Measurements from ENCODE around the gene MCCC1. TPM values are rescaled to one million over a fixed set of nuclear protein-coding genes. Genes with fewer than 3 reads are reported as not detected.
"Not testable (repeated sequence)": the region's sequence is repeated elsewhere in the genome, so short reads cannot be mapped to it uniquely, and the experiment has no call there.

MCCC1 gene
- total RNA-seq, 4 donors from 2014 or later: 11.5 to 24.5 (median 20.6) TPM

- no peaks in the 10 kb centered on the region for H3K9me3 ChIP-seq
- H3K36me3 ChIP-seq: peaks cover 6 to 23% of the 10 kb centered on the region in 2 donors
- no peak overlapping the region for H3K27ac ChIP-seq
- in situ Hi-C loops (cut with MboI; ENCODE audit: low sequenced_read_pairs in 4 of 4) (loop anchor here in 1 of 4 donors (5.0 kb wide), 1 partner anchor 78 kb away; no protein-coding TSS in a partner anchor), intact Hi-C loops (cut with DNase I; ENCODE audit: low total_unique reads) (no loop called here)
- no peaks in the 10 kb centered on the region for H3K27me3 ChIP-seq
- DNase-seq (no peak), ATAC-seq (no peak)
- no peaks in the 10 kb centered on the region for H3K4me1 ChIP-seq
- TF ChIP-seq POLR2A (IDR thresholded peaks at IDR 0.05) (no peak), CTCF (IDR thresholded peaks at IDR 0.05 in 4 of 5, conservative IDR thresholded peaks at IDR 0.05 in 1 of 5) (no peak)
- H3K4me3 ChIP-seq: no peak overlapping the region
Observed at GRCh38 chr3:183074881-183075280, 24.4 kb downstream of the MCCC1 start.

GRCh38 chr3:183074261-183074660 is 25.0 kb downstream of the MCCC1 start:
- ATAC-seq: no peak
- no peak for TF ChIP-seq POLR2A (IDR thresholded peaks at IDR 0.05)
- TF ChIP-seq CTCF (IDR thresholded peaks at IDR 0.05 in 4 of 5, conservative IDR thresholded peaks at IDR 0.05 in 1 of 5): no peak

GRCh38 chr3:183073839-183074238 is 25.5 kb downstream of the MCCC1 start:
- Histone ChIP-seq H3K4me3 (no peak overlapping the region), H3K36me3 (peaks cover 6 to 33% of the 10 kb centered on the region in 2 donors), H3K4me1 (no peaks in the 10 kb centered on the region), H3K9me3 (no peaks in the 10 kb centered on the region), H3K27me3 (no peaks in the 10 kb centered on the region), H3K27ac (no peak overlapping the region)
- intact Hi-C loops (cut with DNase I; ENCODE audit: low total_unique reads): no loop called here
- no peak for ATAC-seq
- TF ChIP-seq POLR2A (IDR thresholded peaks at IDR 0.05): no peak
- no peak for TF ChIP-seq CTCF (IDR thresholded peaks at IDR 0.05 in 4 of 5, conservative IDR thresholded peaks at IDR 0.05 in 1 of 5)
- in situ Hi-C loops (cut with MboI; ENCODE audit: low sequenced_read_pairs in 4 of 4): no loop called here
- no peak for DNase-seq

More at GRCh38 chr3:183074261-183074660, 25.0 kb downstream of the MCCC1 start:
- in situ Hi-C loops (cut with MboI; ENCODE audit: low sequenced_read_pairs in 4 of 4): no loop called here
- no peaks in the 10 kb centered on the region for H3K9me3 ChIP-seq
- no peak for DNase-seq
- no peaks in the 10 kb centered on the region for H3K4me1 ChIP-seq
- intact Hi-C loops (cut with DNase I; ENCODE audit: low total_unique reads): no loop called here
- peaks cover 6 to 29% of the 10 kb centered on the region in 2 donors for H3K36me3 ChIP-seq
- H3K27ac ChIP-seq: no peak overlapping the region
- no peak overlapping the region for H3K4me3 ChIP-seq
- no peaks in the 10 kb centered on the region for H3K27me3 ChIP-seq

- no peak for ATAC-seq
- Histone ChIP-seq H3K4me1 (no peaks in the 10 kb centered on the region), H3K9me3 (no peaks in the 10 kb centered on the region), H3K4me3 (no peak overlapping the region), H3K27me3 (no peaks in the 10 kb centered on the region), H3K27ac (no peak overlapping the region), H3K36me3 (peaks cover 6 to 44% of the 10 kb centered on the region in 2 donors)
- in situ Hi-C loops (cut with MboI; ENCODE audit: low sequenced_read_pairs in 4 of 4) (no loop called here), intact Hi-C loops (cut with DNase I; ENCODE audit: low total_unique reads) (no loop called here)
- TF ChIP-seq POLR2A (IDR thresholded peaks at IDR 0.05) (no peak), CTCF (IDR thresholded peaks at IDR 0.05 in 4 of 5, conservative IDR thresholded peaks at IDR 0.05 in 1 of 5) (no peak)
- DNase-seq: no peak
Observed at GRCh38 chr3:183070892-183071291, 28.4 kb downstream of the MCCC1 start.

GRCh38 chr3:183069086-183069485 is 30.2 kb downstream of the MCCC1 start:
- in situ Hi-C loops (cut with MboI; ENCODE audit: low sequenced_read_pairs in 4 of 4): no loop called here
- peaks cover 6 to 51% of the 10 kb centered on the region in 2 donors for H3K36me3 ChIP-seq

GRCh38 chr3:183066891-183067290 is 32.4 kb downstream of the MCCC1 start:
- intact Hi-C loops (cut with DNase I; ENCODE audit: low total_unique reads); ATAC-seq: not testable (repeated sequence)

More at GRCh38 chr3:183069086-183069485, 30.2 kb downstream of the MCCC1 start:
- no peaks in the 10 kb centered on the region for H3K27me3 ChIP-seq
- DNase-seq (no peak), ATAC-seq (no peak)
- H3K4me1 ChIP-seq: no peaks in the 10 kb centered on the region
- H3K9me3 ChIP-seq: no peaks in the 10 kb centered on the region
- H3K27ac ChIP-seq: no peak overlapping the region
- no peak overlapping the region for H3K4me3 ChIP-seq
- TF ChIP-seq POLR2A (IDR thresholded peaks at IDR 0.05) (no peak), CTCF (IDR thresholded peaks at IDR 0.05 in 4 of 5, conservative IDR thresholded peaks at IDR 0.05 in 1 of 5) (no peak)
- intact Hi-C loops (cut with DNase I; ENCODE audit: low total_unique reads): no loop called here

More at GRCh38 chr3:183066891-183067290, 32.4 kb downstream of the MCCC1 start:
- H3K27me3 ChIP-seq; H3K4me1 ChIP-seq; DNase-seq; in situ Hi-C loops (cut with MboI; ENCODE audit: low sequenced_read_pairs in 4 of 4); H3K27ac ChIP-seq; H3K9me3 ChIP-seq; H3K4me3 ChIP-seq: not testable (repeated sequence)
- peaks cover 6 to 51% of the 10 kb centered on the region in 2 donors for H3K36me3 ChIP-seq

All from gastrocnemius medialis (tissue), 4 donors.